NCI-H2196 (cell line): Measurements from ENCODE around the gene NIM1K.
"Not testable (repeated sequence)": the region's sequence is repeated elsewhere in the genome, so short reads cannot be mapped to it uniquely, and the experiment has no call there.

Source experiments
- DNase-seq: peaks from one replicate; lab custom pipeline; 2025; ENCODE audit not compliant: unreplicated experiment; lab: John Stamatoyannopoulos, UW

The NIM1K gene

GRCh38 chr5:43227655-43228054 lies 35.6 kb downstream of the NIM1K start:
- peak; percentile 37 for DNase-seq

GRCh38 chr5:43230707-43231106 lies 38.7 kb downstream of the NIM1K start:
- DNase-seq = no peak

- DNase-seq = peak; percentile 88
Measured at GRCh38 chr5:43231977-43232376, 40.0 kb downstream of the NIM1K start.

GRCh38 chr5:43232943-43233833 lies 41.2 kb downstream of the NIM1K start:
- peak; percentile 90 for DNase-seq

- DNase-seq = no peak
Measured at GRCh38 chr5:43233946-43234345, 41.9 kb downstream of the NIM1K start.

GRCh38 chr5:43236653-43237355 lies 44.8 kb downstream of the NIM1K start:
- DNase-seq = no peak

GRCh38 chr5:43242196-43242595 lies 50.2 kb downstream of the NIM1K start:
- DNase-seq = no peak

- DNase-seq = no peak
Measured at GRCh38 chr5:43243270-43243669, 51.2 kb downstream of the NIM1K start.

- no peak for DNase-seq
Measured at GRCh38 chr5:43244823-43245565, 53.0 kb downstream of the NIM1K start.

GRCh38 chr5:43245724-43246385 lies 53.8 kb downstream of the NIM1K start:
- DNase-seq = no peak

GRCh38 chr5:43251754-43252153 lies 59.7 kb downstream of the NIM1K start:
- DNase-seq = no peak

GRCh38 chr5:43255704-43256103 lies 63.7 kb downstream of the NIM1K start:
- DNase-seq = no peak

GRCh38 chr5:43256261-43256966 lies 64.4 kb downstream of the NIM1K start:
- DNase-seq = no peak

GRCh38 chr5:43258116-43258515 lies 66.1 kb downstream of the NIM1K start:
- DNase-seq = no peak

- DNase-seq = not testable (repeated sequence)
Measured at GRCh38 chr5:43262269-43262668, 70.2 kb downstream of the NIM1K start.

GRCh38 chr5:43268188-43268820 lies 76.3 kb downstream of the NIM1K start:
- no peak for DNase-seq

- DNase-seq = no peak
Measured at GRCh38 chr5:43270645-43271044, 78.6 kb downstream of the NIM1K start.

GRCh38 chr5:43273552-43273951 lies 81.5 kb downstream of the NIM1K start:
- DNase-seq = no peak

- peak; percentile 31 for DNase-seq
Measured at GRCh38 chr5:43274435-43275114, 82.5 kb downstream of the NIM1K start.
